H7 (cell line): ENCODE measurements around the gene PTEN. TPM values are rescaled to one million over a fixed set of nuclear protein-coding genes. Genes with fewer than 3 reads are reported as not detected.

ENCODE experiments used
- DNase-seq: peaks from one replicate; pipeline ENCODE4 v3.0.0; 2012
- H3K27me3 ChIP-seq: 2 replicates; pipeline ENCODE4 v1.6.0; 2011; ENCODE audit warnings: mild to moderate bottlenecking, low read length; ENCODE audit not compliant: control insufficient read depth, insufficient read depth
- H3K36me3 ChIP-seq: replicated peaks from 2 replicates; pipeline ENCODE4 v1.5.1; 2011; ENCODE audit warnings: low read length; ENCODE audit not compliant: control insufficient read depth, insufficient read depth
- H3K4me3 ChIP-seq: 2 replicates; pipeline ENCODE4 v1.5.1; 2011; ENCODE audit warnings: low read depth, mild to moderate bottlenecking, control low read depth, low read length, moderate library complexity; ENCODE audit not compliant: insufficient read depth
- total RNA-seq: library from RNA; depleted of rRNA; stranded (reverse); fragments of >200 nt; shearing (Covaris generic); gene quantifications from 2 replicates; pipeline ENCODE4 v1.2.3, GENCODE V29; 2014; rRNA removed

PTEN gene
- total RNA-seq, 1 experiment from 2014 or later: 25.5 TPM

- H3K36me3 ChIP-seq: no peaks in the 10 kb centered on the region
- H3K4me3 ChIP-seq: no peak overlapping the region
- DNase-seq: no peak
- H3K27me3 ChIP-seq: no peaks in the 10 kb centered on the region
These were observed 116.4 kb downstream of the PTEN start for GRCh38 chr10:87979847-87980246.

- no peaks in the 10 kb centered on the region for H3K27me3 ChIP-seq
- no peak for DNase-seq
- H3K4me3 ChIP-seq: no peak overlapping the region
- H3K36me3 ChIP-seq: no peaks in the 10 kb centered on the region
These were observed 120.3 kb downstream of the PTEN start for GRCh38 chr10:87983716-87984115.

- DNase-seq: no peak
- no peaks in the 10 kb centered on the region for H3K36me3 ChIP-seq
- H3K27me3 ChIP-seq: no peaks in the 10 kb centered on the region
- H3K4me3 ChIP-seq: no peak overlapping the region
These were observed 123.8 kb downstream of the PTEN start for GRCh38 chr10:87987206-87987605.

- Histone ChIP-seq H3K27me3 (no peaks in the 10 kb centered on the region), H3K4me3 (no peak overlapping the region), H3K36me3 (no peaks in the 10 kb centered on the region)
- DNase-seq: no peak
These were observed 128.5 kb downstream of the PTEN start for GRCh38 chr10:87991946-87992345.

- Histone ChIP-seq H3K27me3 (no peaks in the 10 kb centered on the region), H3K4me3 (no peak overlapping the region), H3K36me3 (no peaks in the 10 kb centered on the region)
- DNase-seq: no peak
These were observed 141.0 kb downstream of the PTEN start for GRCh38 chr10:88004451-88004850.

GRCh38 chr10:88006261-88006660 is 142.8 kb downstream of the PTEN start:
- Histone ChIP-seq H3K36me3 (no peaks in the 10 kb centered on the region), H3K27me3 (no peaks in the 10 kb centered on the region), H3K4me3 (no peak overlapping the region)
- DNase-seq: no peak

- Histone ChIP-seq H3K36me3 (no peaks in the 10 kb centered on the region), H3K4me3 (no peak overlapping the region), H3K27me3 (no peaks in the 10 kb centered on the region)
- DNase-seq: no peak
These were observed 145.5 kb downstream of the PTEN start for GRCh38 chr10:88008866-88009470.

- no peak for DNase-seq
- Histone ChIP-seq H3K27me3 (no peaks in the 10 kb centered on the region), H3K4me3 (no peak overlapping the region), H3K36me3 (no peaks in the 10 kb centered on the region)
These were observed 149.2 kb downstream of the PTEN start for GRCh38 chr10:88012641-88013040.

GRCh38 chr10:88017781-88018180 is 154.4 kb downstream of the PTEN start:
- no peak overlapping the region for H3K4me3 ChIP-seq
- H3K36me3 ChIP-seq: no peaks in the 10 kb centered on the region
- H3K27me3 ChIP-seq: no peaks in the 10 kb centered on the region; the same call in none of the 2 replicates
- DNase-seq: no peak

- no peak for DNase-seq
- Histone ChIP-seq H3K36me3 (no peaks in the 10 kb centered on the region), H3K4me3 (no peak overlapping the region), H3K27me3 (no peaks in the 10 kb centered on the region; the same call in none of the 2 replicates)
These were observed 156.3 kb downstream of the PTEN start for GRCh38 chr10:88019753-88020152.

Other genes starting within 250 kb of the PTEN start
- gene PAPSS2, start 203.7 kb upstream of the PTEN start, total RNA-seq: 25.3 and 25.8 TPM in 2 replicates
- 37.5 and 47.2 TPM in 2 replicates for gene ATAD1, start 45.4 kb upstream of the PTEN start, total RNA-seq
- 0.10 and 0.15 TPM in 2 replicates for gene KLLN, start 92 bp upstream of the PTEN start, total RNA-seq